Measurements from ENCODE around the gene FBN2.
A peak's percentile ranks its signal among the peaks of the same experiment; 100 is the strongest.

The FBN2 gene

DNA sequence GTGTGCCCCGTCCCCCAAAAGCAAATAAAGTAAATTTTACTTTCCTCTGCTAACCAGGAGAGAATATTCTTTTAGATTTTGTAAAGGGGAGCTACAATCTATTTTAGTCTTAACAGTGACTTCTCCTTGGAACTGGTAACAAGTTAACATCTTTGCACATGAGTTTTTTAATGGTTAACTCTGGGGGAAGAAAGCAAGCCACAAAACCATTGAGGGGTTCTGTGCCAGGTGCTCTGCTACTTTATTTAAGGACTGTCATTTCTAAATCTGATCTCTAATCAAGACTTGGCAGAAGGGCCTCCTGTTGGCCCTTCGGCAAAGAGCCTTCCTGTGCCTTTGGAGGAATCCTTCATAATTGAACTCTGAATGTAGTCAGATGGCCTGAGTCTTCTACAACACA, 301.0 kb downstream of the FBN2 start:
- TF ChIP-seq, protein P1, sequence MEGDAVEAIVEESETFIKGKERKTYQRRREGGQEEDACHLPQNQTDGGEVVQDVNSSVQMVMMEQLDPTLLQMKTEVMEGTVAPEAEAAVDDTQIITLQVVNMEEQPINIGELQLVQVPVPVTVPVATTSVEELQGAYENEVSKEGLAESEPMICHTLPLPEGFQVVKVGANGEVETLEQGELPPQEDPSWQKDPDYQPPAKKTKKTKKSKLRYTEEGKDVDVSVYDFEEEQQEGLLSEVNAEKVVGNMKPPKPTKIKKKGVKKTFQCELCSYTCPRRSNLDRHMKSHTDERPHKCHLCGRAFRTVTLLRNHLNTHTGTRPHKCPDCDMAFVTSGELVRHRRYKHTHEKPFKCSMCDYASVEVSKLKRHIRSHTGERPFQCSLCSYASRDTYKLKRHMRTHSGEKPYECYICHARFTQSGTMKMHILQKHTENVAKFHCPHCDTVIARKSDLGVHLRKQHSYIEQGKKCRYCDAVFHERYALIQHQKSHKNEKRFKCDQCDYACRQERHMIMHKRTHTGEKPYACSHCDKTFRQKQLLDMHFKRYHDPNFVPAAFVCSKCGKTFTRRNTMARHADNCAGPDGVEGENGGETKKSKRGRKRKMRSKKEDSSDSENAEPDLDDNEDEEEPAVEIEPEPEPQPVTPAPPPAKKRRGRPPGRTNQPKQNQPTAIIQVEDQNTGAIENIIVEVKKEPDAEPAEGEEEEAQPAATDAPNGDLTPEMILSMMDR (IDR thresholded peaks at IDR 0.05; ENCODE audit: control insufficient read depth, extremely low read depth, insufficient read depth), result no peak
- no peak overlapping the region for H3K4me3 ChIP-seq (ENCODE audit: low read depth, low read length)
- DNase-seq (ENCODE audit: low read depth), result no peak

DNA sequence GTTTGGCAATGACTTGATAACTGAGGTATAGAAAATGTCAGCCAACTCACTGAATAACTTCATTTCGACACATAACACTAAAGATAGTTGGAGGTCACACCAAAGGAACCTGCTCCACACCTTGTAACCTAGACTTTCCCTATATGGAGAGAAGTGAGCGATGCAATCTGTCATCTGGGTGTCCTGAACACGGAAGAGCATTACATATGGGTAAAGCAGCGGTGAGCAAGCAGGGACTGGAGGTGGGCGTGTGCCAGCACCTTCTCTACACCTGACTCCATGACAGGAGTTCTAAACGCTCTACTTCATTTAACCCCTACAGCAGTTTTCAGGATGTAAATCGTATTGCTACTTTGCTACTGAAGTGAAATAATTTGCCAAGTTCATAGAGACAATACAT, 301.7 kb downstream of the FBN2 start:
- no peak overlapping the region for H3K4me3 ChIP-seq (ENCODE audit: low read depth, low read length)
- DNase-seq (ENCODE audit: low read depth), result no peak
- TF ChIP-seq, protein P1 (IDR thresholded peaks at IDR 0.05; ENCODE audit: control insufficient read depth, extremely low read depth, insufficient read depth), result no peak

DNA sequence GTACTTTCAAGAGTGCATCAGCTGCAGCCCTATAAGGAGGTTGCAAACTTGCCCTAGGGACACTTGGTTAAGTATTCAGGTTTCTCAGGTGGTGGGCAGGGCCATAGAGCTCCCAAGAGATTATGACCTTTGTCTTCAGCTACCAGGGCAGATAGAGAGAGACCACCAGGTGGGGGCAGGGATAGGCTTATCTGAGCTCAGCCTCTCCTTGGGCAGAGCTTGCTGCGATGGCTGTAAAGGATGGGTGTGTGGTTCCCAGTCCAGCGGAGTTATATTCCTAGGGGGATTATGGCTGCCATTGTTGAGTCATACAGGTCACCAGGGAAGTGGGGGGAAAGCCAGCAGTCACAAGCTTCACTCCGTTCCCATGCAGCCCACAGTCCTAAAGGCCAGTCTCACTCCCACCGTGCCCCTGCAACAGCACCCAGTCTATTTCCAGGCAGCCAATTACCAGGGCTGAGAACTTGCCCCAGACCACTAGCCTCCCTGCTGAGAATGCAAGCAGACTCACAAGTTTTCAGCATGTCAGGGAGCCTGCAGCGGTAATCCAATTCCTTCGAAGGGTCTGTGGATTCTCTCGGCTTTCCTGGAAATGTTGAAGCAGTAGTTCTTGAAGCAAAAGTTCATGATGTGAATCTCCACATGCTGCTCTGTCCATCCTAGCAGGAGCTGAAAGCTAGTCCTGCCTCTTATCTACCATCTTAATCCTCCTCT, 303.0 kb downstream of the FBN2 start:
- DNase-seq (ENCODE audit: low read depth), result no peak
- no peak overlapping the region for H3K4me3 ChIP-seq (ENCODE audit: low read depth, low read length)
- TF ChIP-seq, protein P1 (IDR thresholded peaks at IDR 0.05; ENCODE audit: control insufficient read depth, extremely low read depth, insufficient read depth), result no peak

DNA sequence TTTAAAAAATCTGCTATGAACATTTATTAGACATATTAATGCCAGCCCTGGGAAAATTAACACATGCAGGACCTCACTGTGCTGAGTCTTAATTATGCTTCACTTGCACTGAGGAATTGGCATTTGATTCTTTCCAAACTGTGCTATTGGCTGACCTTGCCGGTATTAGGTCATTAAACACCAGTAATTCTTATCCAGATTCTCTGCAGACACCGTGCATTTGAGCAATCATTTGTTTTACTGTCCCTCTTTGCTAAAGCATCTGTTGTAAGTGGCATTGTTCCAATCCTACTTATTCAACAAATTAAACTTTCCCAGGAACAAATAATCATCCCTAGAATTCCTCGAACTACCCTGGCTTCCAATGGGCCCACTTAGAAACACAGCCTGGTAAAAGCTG, 309.5 kb downstream of the FBN2 start:
- DNase-seq (ENCODE audit: low read depth), result peak; percentile 19

DNA sequence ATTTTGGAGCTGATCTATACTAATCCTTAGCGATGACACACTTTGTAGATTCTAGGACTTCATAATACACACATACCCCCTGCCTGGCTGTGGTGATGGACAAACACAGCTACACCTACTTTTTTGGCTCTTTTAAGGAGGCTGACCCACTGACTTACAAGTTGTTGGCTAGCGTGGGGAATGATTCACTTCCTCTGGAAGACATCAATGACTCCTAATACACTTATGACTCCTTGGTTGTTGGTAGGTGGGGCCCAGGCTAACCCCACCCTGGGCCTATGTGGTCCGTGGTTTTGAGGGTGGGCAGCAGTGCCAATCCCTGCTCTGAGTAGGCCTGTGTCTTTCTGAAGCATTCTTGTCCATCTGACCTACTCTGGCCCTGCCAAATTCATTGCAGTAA, 310.0 kb downstream of the FBN2 start:
- TF ChIP-seq, protein P1 (IDR thresholded peaks at IDR 0.05; ENCODE audit: control insufficient read depth, extremely low read depth, insufficient read depth), result no peak
- no peak for DNase-seq (ENCODE audit: low read depth)
- no peak overlapping the region for H3K4me3 ChIP-seq (ENCODE audit: low read depth, low read length)

More for the DNA sequence above, 309.5 kb downstream of the FBN2 start:
- H3K4me3 ChIP-seq (ENCODE audit: low read depth, low read length), result no peak overlapping the region
- TF ChIP-seq, protein P1 (IDR thresholded peaks at IDR 0.05; ENCODE audit: control insufficient read depth, extremely low read depth, insufficient read depth), result no peak

DNA sequence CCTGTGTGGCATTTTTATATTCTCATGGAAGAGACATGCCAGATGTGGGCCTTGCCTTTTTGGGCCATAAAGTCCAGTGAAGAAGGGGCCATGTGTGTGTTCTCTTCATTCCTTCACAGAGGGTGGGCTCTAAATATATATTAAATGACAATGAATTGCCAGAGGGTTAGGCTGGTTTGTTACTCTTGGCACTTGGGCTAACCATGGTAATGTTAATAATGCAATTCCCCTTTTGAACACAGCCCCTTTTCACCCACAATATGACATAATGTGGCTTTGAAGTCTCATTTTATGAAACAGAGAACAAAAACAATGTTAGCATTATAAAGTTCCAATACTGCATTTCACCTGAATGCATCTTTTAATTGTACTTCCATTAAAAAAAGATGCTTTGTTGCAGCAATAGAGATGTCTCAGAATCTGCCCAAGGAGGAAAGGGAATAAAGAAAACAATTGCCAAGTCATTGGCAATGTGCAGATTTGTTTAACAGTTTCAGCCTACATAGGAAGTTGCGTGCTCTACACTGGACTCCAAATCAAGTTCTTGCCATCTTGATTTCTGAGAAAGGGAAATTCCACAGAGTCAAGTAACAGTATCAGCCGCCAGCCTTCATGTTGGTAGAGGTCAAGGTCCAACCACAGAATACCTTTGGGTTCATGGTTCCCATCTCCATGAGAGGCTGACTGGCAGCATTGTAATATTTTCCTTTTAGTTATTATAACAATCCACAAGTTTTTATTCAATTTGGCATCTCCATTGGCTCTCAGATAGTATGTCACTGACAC, 312.6 kb downstream of the FBN2 start:
- TF ChIP-seq, protein P1 (IDR thresholded peaks at IDR 0.05; ENCODE audit: control insufficient read depth, extremely low read depth, insufficient read depth), result no peak
- no peak overlapping the region for H3K4me3 ChIP-seq (ENCODE audit: low read depth, low read length)
- no peak for DNase-seq (ENCODE audit: low read depth)
